ENCODE data around the gene MBTPS1.

Gene MBTPS1

DNA sequence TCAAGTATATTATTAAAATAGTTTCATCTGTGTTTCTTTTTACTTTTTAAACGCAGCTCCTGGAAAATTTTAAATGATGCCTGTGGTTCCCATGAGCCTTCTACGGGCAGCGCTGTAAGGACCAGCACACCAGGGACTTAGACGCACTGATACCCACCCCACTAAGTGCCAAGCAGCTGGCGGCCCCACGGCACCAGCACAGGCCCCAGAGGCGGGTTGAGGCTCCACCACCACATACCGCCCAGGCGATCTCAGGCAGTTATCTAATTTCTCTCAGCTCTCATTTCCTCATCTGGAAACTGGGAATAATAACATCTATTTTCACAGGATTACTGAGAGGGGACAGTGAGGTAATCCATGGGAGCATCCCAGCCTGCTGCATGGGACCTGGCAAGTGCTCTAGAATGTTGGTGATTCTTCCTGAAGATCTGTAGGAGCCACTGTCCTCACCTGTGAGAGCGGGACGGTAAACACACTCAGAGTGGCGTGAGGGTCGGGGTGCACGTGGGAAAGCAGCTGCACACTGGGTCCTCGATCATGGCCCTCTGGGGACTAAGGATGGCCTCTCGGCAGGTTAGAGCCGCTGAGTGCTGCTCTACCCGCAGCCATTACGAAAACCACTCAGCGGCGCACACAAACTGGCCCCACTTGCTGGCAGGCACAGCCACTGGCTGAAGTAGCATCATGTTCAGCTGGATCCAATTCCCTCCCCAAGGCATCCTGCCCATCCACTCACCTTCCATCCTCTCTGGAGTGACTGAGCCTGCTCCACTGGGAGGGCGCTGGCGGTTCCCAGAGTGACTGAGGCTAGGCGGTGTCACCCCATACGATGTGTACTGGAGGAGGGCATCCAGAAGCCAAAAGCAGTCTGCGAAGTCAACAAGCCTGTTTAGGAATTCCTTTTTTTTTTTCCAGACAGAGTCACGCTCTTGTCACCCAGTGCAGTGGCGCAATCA is 56.5 kb downstream of the MBTPS1 start:
- DNase-seq (ENCODE audit: low read depth) = no peak
- TF ChIP-seq POLR2A (IDR thresholded peaks at IDR 0.05; ENCODE audit: extremely low read depth, insufficient read length) (no peak), MYC (IDR thresholded peaks at IDR 0.05; ENCODE audit: low read depth, low read length) (no peak), CTCF (IDR thresholded peaks at IDR 0.05; ENCODE audit: low read depth, low read length) (no peak), MAX (IDR thresholded peaks at IDR 0.05; ENCODE audit: low read depth, low read length) (no peak)
- H3K4me3 ChIP-seq (ENCODE audit: low read depth, low read length) = no peak overlapping the region

DNA sequence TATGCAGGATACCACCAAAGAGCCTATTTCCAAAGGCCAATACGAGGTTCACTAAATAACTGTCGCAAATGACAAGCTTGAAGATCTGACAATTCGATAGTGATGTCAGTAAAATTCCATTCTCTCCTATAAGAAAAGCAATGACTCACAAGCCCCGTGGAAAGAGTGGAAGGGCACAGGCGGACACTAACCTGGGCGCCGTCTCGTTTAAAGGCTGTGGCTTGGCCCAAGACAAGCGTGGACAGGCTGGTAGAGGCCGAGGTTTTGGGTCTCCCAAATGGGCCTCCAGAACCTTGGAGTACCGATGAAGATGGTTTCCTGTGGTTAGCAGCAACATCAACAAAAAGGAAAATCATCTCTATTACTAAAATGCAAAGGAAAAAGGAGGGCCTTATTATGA is 57.6 kb downstream of the MBTPS1 start:
- H3K4me3 ChIP-seq (ENCODE audit: low read depth, low read length) = no peak overlapping the region

GRCh38 chr16:84058664-84059063 is 58.1 kb downstream of the MBTPS1 start:
- no peak overlapping the region for H3K4me3 ChIP-seq (ENCODE audit: low read depth, low read length)
- DNase-seq (ENCODE audit: low read depth) = no peak
- TF ChIP-seq POLR2A (IDR thresholded peaks at IDR 0.05; ENCODE audit: extremely low read depth, insufficient read length) = no peak
- TF ChIP-seq MAX (IDR thresholded peaks at IDR 0.05; ENCODE audit: low read depth, low read length) = no peak
- TF ChIP-seq CTCF (IDR thresholded peaks at IDR 0.05; ENCODE audit: low read depth, low read length) = no peak
- no peak for TF ChIP-seq MYC (IDR thresholded peaks at IDR 0.05; ENCODE audit: low read depth, low read length)

More for the DNA sequence above, 57.6 kb downstream of the MBTPS1 start:
- TF ChIP-seq CTCF (IDR thresholded peaks at IDR 0.05; ENCODE audit: low read depth, low read length) = no peak
- no peak for TF ChIP-seq MYC (IDR thresholded peaks at IDR 0.05; ENCODE audit: low read depth, low read length)
- TF ChIP-seq MAX (IDR thresholded peaks at IDR 0.05; ENCODE audit: low read depth, low read length) = no peak
- TF ChIP-seq POLR2A (IDR thresholded peaks at IDR 0.05; ENCODE audit: extremely low read depth, insufficient read length) = no peak
- DNase-seq (ENCODE audit: low read depth) = no peak

- no peak for TF ChIP-seq POLR2A (IDR thresholded peaks at IDR 0.05; ENCODE audit: extremely low read depth, insufficient read length)
- no peak for TF ChIP-seq MAX (IDR thresholded peaks at IDR 0.05; ENCODE audit: low read depth, low read length)
- no peak overlapping the region for H3K4me3 ChIP-seq (ENCODE audit: low read depth, low read length)
- DNase-seq (ENCODE audit: low read depth) = no peak
These were observed 58.5 kb downstream of the MBTPS1 start for GRCh38 chr16:84058211-84058610.

GRCh38 chr16:84056933-84057332 is 59.8 kb downstream of the MBTPS1 start:
- H3K4me3 ChIP-seq (ENCODE audit: low read depth, low read length) = no peak overlapping the region
- no peak for TF ChIP-seq CTCF (IDR thresholded peaks at IDR 0.05; ENCODE audit: low read depth, low read length)
- no peak for TF ChIP-seq MAX (IDR thresholded peaks at IDR 0.05; ENCODE audit: low read depth, low read length)
- no peak for TF ChIP-seq POLR2A (IDR thresholded peaks at IDR 0.05; ENCODE audit: extremely low read depth, insufficient read length)
- TF ChIP-seq MYC (IDR thresholded peaks at IDR 0.05; ENCODE audit: low read depth, low read length) = no peak
- DNase-seq (ENCODE audit: low read depth) = no peak
